H9 (cell line): ENCODE results near the gene UBE2E1. TPM values are rescaled to one million over a fixed set of nuclear protein-coding genes. Genes with fewer than 3 reads are reported as not detected.

Source experiments
- DNase-seq: peaks from one replicate; pipeline ENCODE4 v3.0.0-alpha.2; 2017
- H2AFZ ChIP-seq: one replicate; pipeline ENCODE4 v1.6.1; 2013; ENCODE audit warnings: mild to moderate bottlenecking, low read length, control low read depth, moderate library complexity
- H2AK5ac ChIP-seq: 2 replicates; pipeline ENCODE4 v1.6.1; 2013; ENCODE audit warnings: low read length, control low read depth, mixed read lengths; ENCODE audit not compliant: insufficient read length
- H2BK120ac ChIP-seq: one replicate; pipeline ENCODE4 v1.6.1; 2013; ENCODE audit warnings: low read depth, mild to moderate bottlenecking, low read length, control low read depth, inconsistent platforms; ENCODE audit not compliant: poor library complexity, severe bottlenecking
- H2BK12ac ChIP-seq: 2 replicates; pipeline ENCODE4 v1.6.1; 2013; ENCODE audit warnings: low read length, control low read depth, mixed read lengths, low read depth; ENCODE audit not compliant: insufficient read length
- H2BK15ac ChIP-seq: 2 replicates; pipeline ENCODE4 v1.6.1; 2013; ENCODE audit warnings: low read depth, low read length, control low read depth
- H2BK20ac ChIP-seq: one replicate; pipeline ENCODE4 v1.6.1; 2013; ENCODE audit warnings: low read depth, mild to moderate bottlenecking, low read length, control low read depth, inconsistent platforms; ENCODE audit not compliant: poor library complexity, severe bottlenecking
- H2BK5ac ChIP-seq: 2 replicates; pipeline ENCODE4 v1.6.1; 2013; ENCODE audit warnings: low read length, control low read depth, mixed read lengths; ENCODE audit not compliant: insufficient read length
- H3K14ac ChIP-seq: 2 replicates; pipeline ENCODE4 v1.6.1; 2013; ENCODE audit warnings: low read length, control low read depth; ENCODE audit not compliant: insufficient read depth
- H3K18ac ChIP-seq: 2 replicates; pipeline ENCODE4 v1.6.1; 2013; ENCODE audit warnings: low read depth, mild to moderate bottlenecking, mixed read lengths, low read length, control low read depth; ENCODE audit not compliant: insufficient read length
- H3K23ac ChIP-seq: 2 replicates; pipeline ENCODE4 v1.6.1; 2013; ENCODE audit warnings: low read length, control low read depth, mixed read lengths, low read depth; ENCODE audit not compliant: insufficient read length
- H3K23me2 ChIP-seq: 2 replicates; pipeline ENCODE4 v1.6.1; 2013; ENCODE audit warnings: low read depth, mild to moderate bottlenecking, mixed read lengths, low read length, control low read depth; ENCODE audit not compliant: insufficient read length, poor library complexity, severe bottlenecking
- H3K27ac ChIP-seq: 2 replicates; pipeline ENCODE4 v1.5.1; 2013; ENCODE audit warnings: low read length, control low read depth, mixed read lengths, low read depth; ENCODE audit not compliant: insufficient read length
- H3K27me3 ChIP-seq: 2 replicates; pipeline ENCODE4 v1.6.1; 2013; ENCODE audit warnings: low read length, control low read depth, inconsistent platforms; ENCODE audit not compliant: insufficient read depth
- H3K4ac ChIP-seq: 2 replicates; pipeline ENCODE4 v1.6.1; 2013; ENCODE audit warnings: low read depth, mild to moderate bottlenecking, control low read depth, inconsistent platforms, low read length, moderate library complexity
- H3K4me1 ChIP-seq: 2 replicates; pipeline ENCODE4 v1.6.1; 2013; ENCODE audit warnings: low read length, control low read depth, inconsistent platforms; ENCODE audit not compliant: insufficient read depth
- H3K4me2 ChIP-seq: 2 replicates; pipeline ENCODE4 v1.6.1; 2013; ENCODE audit warnings: low read length, control low read depth, mixed read lengths; ENCODE audit not compliant: insufficient read length, insufficient read depth
- H3K56ac ChIP-seq: 2 replicates; pipeline ENCODE4 v1.6.1; 2013; ENCODE audit warnings: low read depth, mild to moderate bottlenecking, mixed read lengths, low read length, control low read depth; ENCODE audit not compliant: insufficient read length
- H3K79me1 ChIP-seq: 2 replicates; pipeline ENCODE4 v1.6.1; 2013; ENCODE audit warnings: low read depth, mild to moderate bottlenecking, moderate library complexity, low read length, control low read depth, inconsistent platforms; ENCODE audit not compliant: insufficient read depth, poor library complexity, severe bottlenecking
- H3K79me2 ChIP-seq: 2 replicates; pipeline ENCODE4 v1.6.1; 2013; ENCODE audit warnings: low read length, control low read depth, inconsistent platforms; ENCODE audit not compliant: insufficient read depth
- H3K9ac ChIP-seq: 2 replicates; pipeline ENCODE4 v1.6.1; 2013; ENCODE audit warnings: low read length, control low read depth, mixed read lengths; ENCODE audit not compliant: insufficient read length; ENCODE audit errors: extremely low read depth
- H3K9me3 ChIP-seq: one replicate; pipeline ENCODE4 v1.6.1; 2013; ENCODE audit warnings: low read depth, low read length, inconsistent platforms; ENCODE audit not compliant: control insufficient read depth
- H3T11ph ChIP-seq: one replicate; pipeline ENCODE4 v1.6.1; 2013; ENCODE audit warnings: mild to moderate bottlenecking, low read length, control low read depth, inconsistent platforms
- H4K20me1 ChIP-seq: one replicate; pipeline ENCODE4 v1.6.1; 2013; ENCODE audit not compliant: control insufficient read depth, insufficient read length, insufficient read depth
- H4K5ac ChIP-seq: 2 replicates; pipeline ENCODE4 v1.6.1; 2013; ENCODE audit warnings: low read depth, mild to moderate bottlenecking, mixed read lengths, low read length, control low read depth; ENCODE audit not compliant: insufficient read length
- H4K8ac ChIP-seq: replicated peaks from 2 replicates; pipeline ENCODE4 v1.6.1; 2013; ENCODE audit warnings: low read length, control low read depth, mixed read lengths, low read depth; ENCODE audit not compliant: insufficient read length
- H4K91ac ChIP-seq: 2 replicates; pipeline ENCODE4 v1.6.1; 2013; ENCODE audit warnings: low read depth, mild to moderate bottlenecking, moderate library complexity, mixed read lengths, low read length, control low read depth; ENCODE audit not compliant: insufficient read length
- H3K27ac Mint-ChIP-seq, 3 experiments: 2 replicates in 2 of 3; 3 replicates in 1 of 3; pipeline ENCODE4 v1.8.0; 2020 to 2021; ENCODE audit warnings: mixed read lengths in 3 of 3, mild to moderate bottlenecking in 1 of 3, moderate library complexity in 1 of 3
- H3K27me3 Mint-ChIP-seq: 2 replicates; pipeline ENCODE4 v1.8.0; 2021; ENCODE audit warnings: low read depth, mild to moderate bottlenecking, moderate library complexity, mixed read lengths
- H3K36me3 Mint-ChIP-seq, 3 experiments: 2 replicates in 2 of 3; 3 replicates in 1 of 3; pipeline ENCODE4 v1.8.0; 2020 to 2021; ENCODE audit warnings: low read depth in 3 of 3, mixed read lengths in 3 of 3; ENCODE audit not compliant: insufficient read depth in 1 of 3
- H3K4me1 Mint-ChIP-seq, 2 experiments: 2 replicates each; pipeline ENCODE4 v1.8.0; 2020; ENCODE audit warnings: mixed read lengths in 2 of 2
- H3K4me3 Mint-ChIP-seq, 2 experiments: 2 replicates in 1 of 2; 3 replicates in 1 of 2; pipeline ENCODE4 v1.8.0; 2020 to 2021; ENCODE audit warnings: mild to moderate bottlenecking in 2 of 2, mixed read lengths in 2 of 2, moderate library complexity in 1 of 2
- H3K9me3 Mint-ChIP-seq, 2 experiments: 2 replicates in 1 of 2; 3 replicates in 1 of 2; pipeline ENCODE4 v1.8.0; 2020; ENCODE audit warnings: mild to moderate bottlenecking in 2 of 2, mixed read lengths in 2 of 2, moderate library complexity in 1 of 2
- WGBS: extraction: QIAGEN DNeasy Blood & Tissue Kit; methylation state at CpG from one replicate; pipeline ENCODE4 v1.1.7; 2013; ENCODE audit warnings: missing lambda C conversion rate, low lambda C conversion rate, mixed read lengths; ENCODE audit not compliant: insufficient read length; ENCODE audit errors: extremely low coverage; 5-methylcytosine and 5-hydroxymethylcytosine counted together
- total RNA-seq: library from RNA; stranded (reverse); gene quantifications from 2 replicates; pipeline ENCODE4 v1.2.1, GENCODE V29; 2021
- TF ChIP-seq, protein P1 (sequence below): fragments of 200-600 bp; sonication (generic); conservative IDR thresholded peaks from 3 replicates; pipeline ENCODE4 v1.8.0; 2021; ENCODE audit warnings: antibody characterized with exemption, mild to moderate bottlenecking

Gene UBE2E1
- total RNA-seq, 1 experiment from 2014 or later, result 142 TPM

DNA sequence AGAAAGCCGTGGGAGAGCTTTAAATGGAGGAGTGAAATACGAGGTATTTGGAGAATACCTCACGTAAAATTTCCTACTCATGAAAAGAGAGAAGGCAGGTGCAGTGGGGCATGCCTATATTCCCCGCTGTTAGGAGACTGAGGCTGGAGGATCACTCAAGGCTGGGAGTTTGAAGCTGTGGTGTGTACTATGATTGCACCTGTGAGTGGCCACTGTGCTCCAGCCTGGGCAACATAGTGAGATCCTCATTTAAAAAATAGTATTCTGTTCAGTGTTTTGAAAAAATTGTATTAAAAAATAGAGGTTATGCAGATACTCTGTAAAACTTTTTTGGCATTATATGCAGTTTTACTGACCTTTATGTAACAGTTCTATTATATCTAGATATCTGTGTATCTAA is 20.0 kb downstream of the UBE2E1 start:
- no CpG with 5 or more reads among the region's 4 CpGs for WGBS
- peaks cover 3% of the 10 kb centered on the region for H3K23me2 ChIP-seq
- Mint-ChIP-seq H3K4me3 (no peak overlapping the region; a peak in 1 of 5 replicates), H3K27me3 (no peaks in the 10 kb centered on the region), H3K9me3 (no peaks in the 10 kb centered on the region), H3K27ac (no peak overlapping the region; a peak in 1 of 7 replicates), H3K4me1 (peaks cover 65 to 74% of the 10 kb centered on the region in 2 experiments), H3K36me3 (peaks cover 0 to 4% (median 2%) of the 10 kb centered on the region in 3 experiments; a peak in 1 of 7 replicates)
- H3K27me3 ChIP-seq, result no peaks in the 10 kb centered on the region
- H3K4ac ChIP-seq, result no peak overlapping the region
- H3K23ac ChIP-seq, result no peak overlapping the region
- DNase-seq, result no peak
- peaks cover 9% of the 10 kb centered on the region; the same call in 1 of the 2 replicates for H3K4me1 ChIP-seq
- H2AK5ac ChIP-seq, result no peak overlapping the region
- no peak overlapping the region for H3K18ac ChIP-seq
- no peak overlapping the region for H2BK12ac ChIP-seq
- H3K9ac ChIP-seq, result no peak overlapping the region
- no peak overlapping the region for H2BK5ac ChIP-seq
- H3K4me2 ChIP-seq, result no peak overlapping the region
- no peak overlapping the region for H3K27ac ChIP-seq
- H3K56ac ChIP-seq, result no peak overlapping the region
- no peak overlapping the region for H3K14ac ChIP-seq
- no peak overlapping the region for H2BK20ac ChIP-seq
- H4K20me1 ChIP-seq, result no peaks in the 10 kb centered on the region
- no peak overlapping the region for H4K8ac ChIP-seq
- H2AFZ ChIP-seq, result no peak overlapping the region
- TF ChIP-seq, protein P1, sequence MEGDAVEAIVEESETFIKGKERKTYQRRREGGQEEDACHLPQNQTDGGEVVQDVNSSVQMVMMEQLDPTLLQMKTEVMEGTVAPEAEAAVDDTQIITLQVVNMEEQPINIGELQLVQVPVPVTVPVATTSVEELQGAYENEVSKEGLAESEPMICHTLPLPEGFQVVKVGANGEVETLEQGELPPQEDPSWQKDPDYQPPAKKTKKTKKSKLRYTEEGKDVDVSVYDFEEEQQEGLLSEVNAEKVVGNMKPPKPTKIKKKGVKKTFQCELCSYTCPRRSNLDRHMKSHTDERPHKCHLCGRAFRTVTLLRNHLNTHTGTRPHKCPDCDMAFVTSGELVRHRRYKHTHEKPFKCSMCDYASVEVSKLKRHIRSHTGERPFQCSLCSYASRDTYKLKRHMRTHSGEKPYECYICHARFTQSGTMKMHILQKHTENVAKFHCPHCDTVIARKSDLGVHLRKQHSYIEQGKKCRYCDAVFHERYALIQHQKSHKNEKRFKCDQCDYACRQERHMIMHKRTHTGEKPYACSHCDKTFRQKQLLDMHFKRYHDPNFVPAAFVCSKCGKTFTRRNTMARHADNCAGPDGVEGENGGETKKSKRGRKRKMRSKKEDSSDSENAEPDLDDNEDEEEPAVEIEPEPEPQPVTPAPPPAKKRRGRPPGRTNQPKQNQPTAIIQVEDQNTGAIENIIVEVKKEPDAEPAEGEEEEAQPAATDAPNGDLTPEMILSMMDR, result no peak
- no peak overlapping the region for H2BK120ac ChIP-seq
- H3K9me3 ChIP-seq, result no peaks in the 10 kb centered on the region
- H2BK15ac ChIP-seq, result no peak overlapping the region
- no peak overlapping the region for H4K5ac ChIP-seq
- H3T11ph ChIP-seq, result no peak overlapping the region
- no peak overlapping the region for H4K91ac ChIP-seq
- peaks cover 20% of the 10 kb centered on the region for H3K79me2 ChIP-seq
- H3K79me1 ChIP-seq, result peaks cover 7% of the 10 kb centered on the region
